OCI-LY1 (cell line): ENCODE measurements around the gene RIN3.

ENCODE experiments used
- H2AFZ ChIP-seq: fragments of 200-600 bp; sonication (generic), shearing (Covaris generic); 2 replicates; pipeline ENCODE4 v1.6.0; 2014; ENCODE audit warnings: antibody characterized with exemption, mild to moderate bottlenecking, low read length
- H3F3A ChIP-seq: fragments of 200-600 bp; sonication (generic), shearing (Covaris generic); 2 replicates; pipeline ENCODE4 v1.6.0; 2014; ENCODE audit warnings: mild to moderate bottlenecking, antibody characterized with exemption, low read length, moderate library complexity; ENCODE audit not compliant: insufficient read depth
- H3K27ac ChIP-seq: fragments of 200-600 bp; sonication (generic); 2 replicates; pipeline ENCODE4 v1.5.1; 2014; ENCODE audit warnings: low read length, mixed run types, mild to moderate bottlenecking, low read depth; ENCODE audit not compliant: poor library complexity, severe bottlenecking
- H3K27me3 ChIP-seq: fragments of 200-600 bp; sonication (generic); 2 replicates; pipeline ENCODE4 v1.6.0; 2014; ENCODE audit warnings: antibody characterized with exemption, mild to moderate bottlenecking, low read length, moderate library complexity; ENCODE audit not compliant: insufficient read depth
- H3K36me3 ChIP-seq: fragments of 200-600 bp; sonication (generic); 2 replicates; pipeline ENCODE4 v1.6.1; 2014; ENCODE audit warnings: mild to moderate bottlenecking, antibody characterized with exemption, low read length, moderate library complexity, mixed read lengths; ENCODE audit not compliant: insufficient read depth
- H3K4me1 ChIP-seq: fragments of 200-600 bp; sonication (generic); 2 replicates; pipeline ENCODE4 v1.5.1; 2014; ENCODE audit warnings: mild to moderate bottlenecking, low read length, moderate library complexity; ENCODE audit not compliant: insufficient read depth, severe bottlenecking
- H3K4me2 ChIP-seq: fragments of 200-600 bp; sonication (generic), shearing (Covaris generic); 2 replicates; pipeline ENCODE4 v1.6.1; 2014; ENCODE audit warnings: low read length
- H3K4me3 ChIP-seq: fragments of 200-600 bp; sonication (generic); 2 replicates; pipeline ENCODE4 v1.5.1; 2014; ENCODE audit warnings: low read length, low read depth, mild to moderate bottlenecking, mixed read lengths; ENCODE audit not compliant: poor library complexity, severe bottlenecking
- H3K79me2 ChIP-seq: fragments of 200-600 bp; shearing (Covaris generic); 2 replicates; pipeline ENCODE4 v1.6.1; 2016; ENCODE audit warnings: mixed run types, low read length, mixed read lengths; ENCODE audit not compliant: insufficient read depth
- H3K9ac ChIP-seq: fragments of 200-600 bp; sonication (generic), shearing (Covaris generic); 2 replicates; pipeline ENCODE4 v1.6.1; 2014; ENCODE audit warnings: mild to moderate bottlenecking, low read length, mixed read lengths
- H3K9me2 ChIP-seq: fragments of 200-600 bp; sonication (generic), shearing (Covaris generic); 2 replicates; pipeline ENCODE4 v1.6.1; 2014; ENCODE audit warnings: low read depth, mild to moderate bottlenecking, low read length, mixed read lengths
- H3K9me3 ChIP-seq: fragments of 200-600 bp; shearing (Covaris generic); 2 replicates; pipeline ENCODE4 v1.6.1; 2014; ENCODE audit warnings: low read length, mixed read lengths
- H4K20me1 ChIP-seq: fragments of 200-600 bp; sonication (generic), shearing (Covaris generic); 2 replicates; pipeline ENCODE4 v1.6.0; 2016; ENCODE audit warnings: mild to moderate bottlenecking, low read length; ENCODE audit not compliant: insufficient read depth
- CTCF ChIP-seq: fragments of 200-600 bp; sonication (generic), shearing (Covaris generic); IDR thresholded peaks from 2 replicates; pipeline ENCODE4 v1.5.1; 2017; ENCODE audit warnings: mild to moderate bottlenecking, antibody characterized with exemption, low read length, moderate library complexity, mixed read lengths
- EZH2 ChIP-seq: fragments of 200-600 bp; sonication (generic), shearing (Covaris generic); IDR thresholded peaks from 2 replicates; pipeline ENCODE4 v1.8.0; 2017; ENCODE audit warnings: borderline replicate concordance, mixed run types, mild to moderate bottlenecking, antibody characterized with exemption, low read length, moderate library complexity, mixed read lengths

RIN3 gene

GRCh38 chr14:92622311-92622710 is 108.7 kb downstream of the RIN3 start:
- Histone ChIP-seq H2AFZ (no peak overlapping the region), H3K9ac (no peak overlapping the region), H3K27me3 (peaks cover 3% of the 10 kb centered on the region; the same call in 1 of the 2 replicates), H3K79me2 (no peaks in the 10 kb centered on the region), H3K4me2 (no peak overlapping the region), H3K4me1 (no peaks in the 10 kb centered on the region), H3K36me3 (no peaks in the 10 kb centered on the region; the same call in 1 of the 2 replicates), H3K9me2 (no peaks in the 10 kb centered on the region), H3K9me3 (peaks cover 4% of the 10 kb centered on the region; the same call in 1 of the 2 replicates), H4K20me1 (no peaks in the 10 kb centered on the region), H3F3A (no peaks in the 10 kb centered on the region), H3K27ac (no peak overlapping the region), H3K4me3 (no peak overlapping the region)
- TF ChIP-seq EZH2: no peak
- no peak for TF ChIP-seq CTCF

- H3K79me2 ChIP-seq: no peaks in the 10 kb centered on the region
- peaks cover 8% of the 10 kb centered on the region; the same call in 1 of the 2 replicates for H3K27me3 ChIP-seq
- no peak overlapping the region for H3K27ac ChIP-seq
- no peak overlapping the region for H3K4me3 ChIP-seq
- H3K9ac ChIP-seq: no peak overlapping the region
- H3K4me2 ChIP-seq: no peak overlapping the region
- H2AFZ ChIP-seq: no peak overlapping the region
- H3K9me3 ChIP-seq: peaks cover 4% of the 10 kb centered on the region; the same call in 1 of the 2 replicates
- no peaks in the 10 kb centered on the region for H4K20me1 ChIP-seq
- TF ChIP-seq EZH2: no peak
- no peak for TF ChIP-seq CTCF
- no peaks in the 10 kb centered on the region for H3K4me1 ChIP-seq
- no peaks in the 10 kb centered on the region for H3K9me2 ChIP-seq
- no peaks in the 10 kb centered on the region for H3F3A ChIP-seq
- H3K36me3 ChIP-seq: no peaks in the 10 kb centered on the region; the same call in 1 of the 2 replicates
These were observed 111.2 kb downstream of the RIN3 start for GRCh38 chr14:92624764-92625163.

GRCh38 chr14:92625213-92625612 is 111.6 kb downstream of the RIN3 start:
- Histone ChIP-seq H3K4me3 (no peak overlapping the region), H4K20me1 (no peaks in the 10 kb centered on the region), H3K4me2 (no peak overlapping the region), H3K27me3 (peaks cover 8% of the 10 kb centered on the region; the same call in 1 of the 2 replicates), H3K9ac (no peak overlapping the region), H3K27ac (no peak overlapping the region), H3F3A (no peaks in the 10 kb centered on the region), H3K9me2 (no peaks in the 10 kb centered on the region), H3K4me1 (no peaks in the 10 kb centered on the region), H2AFZ (no peak overlapping the region), H3K9me3 (peaks cover 4% of the 10 kb centered on the region; the same call in 1 of the 2 replicates), H3K36me3 (no peaks in the 10 kb centered on the region; the same call in 1 of the 2 replicates), H3K79me2 (no peaks in the 10 kb centered on the region)
- TF ChIP-seq EZH2: no peak
- TF ChIP-seq CTCF: no peak
